Caki2 (cell line): ENCODE measurements around the gene SYT9. TPM values are rescaled to one million over a fixed set of nuclear protein-coding genes. Genes with fewer than 3 reads are reported as not detected.

ENCODE experiments used
- DNase-seq: peaks from one replicate; pipeline ENCODE4 v3.0.0-alpha.2; 2015; ENCODE audit warnings: low read depth
- in situ Hi-C: cut with HindIII; loops from 2 replicates; pipeline ENCODE4 v1.10.0; 2016; ENCODE audit warnings: low sequenced_read_pairs, low pct_unique_long_range_greater_than_20kb, mixed read lengths
- total RNA-seq: library from RNA; depleted of rRNA; stranded (reverse); fragments of >200 nt; shearing (Covaris generic); gene quantifications from 2 replicates; pipeline ENCODE4 v1.2.3, GENCODE V29; 2014; ENCODE audit warnings: low replicate concordance; rRNA removed

Gene SYT9, protein sequence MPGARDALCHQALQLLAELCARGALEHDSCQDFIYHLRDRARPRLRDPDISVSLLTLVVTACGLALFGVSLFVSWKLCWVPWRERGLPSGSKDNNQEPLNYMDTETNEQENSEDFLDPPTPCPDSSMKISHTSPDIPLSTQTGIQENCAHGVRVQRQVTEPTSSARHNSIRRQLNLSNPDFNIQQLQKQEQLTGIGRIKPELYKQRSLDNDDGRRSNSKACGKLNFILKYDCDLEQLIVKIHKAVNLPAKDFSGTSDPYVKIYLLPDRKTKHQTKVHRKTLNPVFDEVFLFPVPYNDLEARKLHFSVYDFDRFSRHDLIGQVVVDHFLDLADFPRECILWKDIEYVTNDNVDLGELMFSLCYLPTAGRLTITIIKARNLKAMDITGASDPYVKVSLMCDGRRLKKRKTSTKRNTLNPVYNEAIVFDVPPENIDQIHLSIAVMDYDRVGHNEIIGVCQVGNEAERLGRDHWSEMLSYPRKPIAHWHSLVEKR
- not detected in 2 replicates for total RNA-seq

DNA sequence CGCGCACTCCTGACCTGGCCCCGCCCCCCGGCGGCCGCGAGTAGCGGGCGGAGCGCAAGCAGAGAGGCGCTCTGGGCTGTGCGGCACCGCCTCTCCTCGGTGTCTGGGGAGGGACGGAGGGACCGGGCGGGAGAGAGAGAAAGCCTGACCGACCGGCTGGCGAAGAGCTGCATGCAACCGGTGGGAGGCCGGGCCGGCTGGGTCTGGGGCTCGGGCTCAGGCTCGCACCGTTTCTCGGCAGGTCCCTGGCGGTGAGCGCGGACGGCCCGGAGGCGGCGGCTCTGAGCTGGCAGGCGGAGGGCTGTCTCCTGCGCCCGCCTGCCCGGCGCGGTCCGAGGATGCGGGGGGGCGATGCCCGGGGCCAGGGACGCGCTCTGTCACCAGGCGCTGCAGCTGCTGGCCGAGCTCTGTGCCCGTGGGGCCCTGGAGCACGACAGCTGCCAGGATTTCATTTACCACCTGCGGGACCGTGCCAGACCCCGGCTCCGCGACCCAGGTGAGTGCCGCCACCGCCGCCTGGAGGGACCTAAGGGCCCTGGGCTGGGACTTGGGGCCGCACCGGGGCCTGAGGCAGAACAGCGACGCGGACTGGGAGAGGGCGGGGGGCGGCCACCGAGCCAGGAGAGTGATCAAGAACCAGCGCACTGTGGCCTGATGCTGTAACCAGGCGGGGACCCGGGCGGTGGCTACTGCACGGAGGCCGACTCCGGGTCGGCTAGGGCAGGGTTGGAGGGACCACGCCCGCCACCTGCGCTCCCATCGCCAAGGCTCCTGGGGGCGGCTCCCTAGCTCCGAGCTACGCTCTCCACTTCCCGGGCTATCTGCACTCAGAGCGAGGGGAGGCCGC is at the start of gene SYT9:
TSS of gene SYT9 (plus strand) at position 69 of the 847 bp plus-strand sequence. CDS start at position 352, 283 bp downstream.
- in situ Hi-C loops = no loop called here
- peak; percentile 46 for DNase-seq

DNA sequence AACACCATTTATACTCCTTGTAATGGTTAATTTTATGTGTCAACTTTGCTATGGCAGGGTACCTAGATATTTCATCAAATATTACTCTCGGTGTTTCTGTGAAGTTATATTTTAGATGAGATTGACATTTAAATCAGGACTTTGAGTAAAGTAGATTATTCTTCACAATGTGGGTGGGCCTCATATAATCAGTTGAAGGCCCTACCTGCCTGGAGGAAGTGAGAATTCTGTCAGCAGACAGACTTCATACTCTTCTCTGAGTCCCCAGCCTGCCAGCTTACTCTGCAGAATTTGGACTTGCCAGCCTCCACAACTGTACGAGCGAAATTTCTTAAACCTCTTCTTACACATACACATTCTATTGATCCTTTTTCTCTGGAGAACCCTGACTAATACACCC is 49.3 kb upstream of the SYT9 start:
- no peak for DNase-seq
- in situ Hi-C loops = no loop called here

DNA sequence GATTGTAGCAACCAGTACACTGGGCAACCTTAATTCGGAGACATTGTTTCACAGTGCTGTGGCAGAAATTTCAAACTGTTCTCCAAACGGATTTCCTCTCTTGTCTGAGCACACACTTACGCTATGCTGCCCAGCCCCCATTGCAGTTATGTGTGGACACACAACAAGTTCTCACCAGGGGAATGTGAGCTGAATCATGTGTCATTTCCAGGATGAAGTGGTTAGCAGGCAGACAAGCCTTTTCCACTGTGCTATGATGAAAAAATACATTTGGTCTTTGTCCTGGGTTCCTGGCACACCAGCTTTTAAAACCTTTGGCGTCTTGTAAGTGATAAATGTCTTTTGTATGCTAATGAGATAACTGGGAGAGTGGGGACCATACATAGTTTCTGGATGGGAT is 46.9 kb upstream of the SYT9 start:
- no peak for DNase-seq
- in situ Hi-C loops = no loop called here

DNA sequence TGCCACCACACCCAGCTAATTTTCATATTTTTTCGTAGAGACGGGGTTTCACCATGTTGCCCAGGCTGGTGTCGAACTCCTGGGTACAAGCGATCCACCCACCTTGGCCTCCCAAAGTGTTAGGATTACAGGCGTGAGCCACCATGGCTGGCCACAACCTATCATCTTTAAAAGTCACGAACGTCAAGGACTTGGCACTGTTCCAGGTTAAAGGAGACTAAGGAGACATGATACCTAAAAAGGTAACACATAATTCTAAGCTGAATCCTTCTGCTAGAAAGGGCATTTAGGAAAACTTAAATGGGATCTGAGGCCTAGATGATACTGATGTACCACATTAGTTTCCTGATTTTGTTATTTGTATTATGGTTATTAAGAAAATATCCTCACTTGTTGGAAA is 43.3 kb upstream of the SYT9 start:
- no peak for DNase-seq
- in situ Hi-C loops = no loop called here

DNA sequence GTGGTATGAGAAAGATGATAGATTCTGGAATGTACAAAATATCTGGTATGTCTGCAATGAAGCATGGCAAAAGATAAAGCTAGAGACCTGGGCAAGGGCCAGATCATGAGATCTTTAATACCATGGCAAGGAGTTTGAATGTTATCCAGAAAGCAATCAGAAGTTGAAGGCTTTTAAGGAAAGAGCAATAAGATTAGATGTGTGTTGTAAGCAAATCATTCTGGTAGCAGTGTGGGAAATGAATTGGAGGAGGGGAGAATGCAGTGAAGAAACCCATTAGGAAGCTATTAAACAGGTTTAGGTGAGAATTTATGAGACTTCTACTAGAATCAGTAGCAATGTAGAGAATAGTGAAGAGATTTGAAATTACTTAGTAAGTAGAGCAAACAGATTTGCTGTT is 32.2 kb upstream of the SYT9 start:
- in situ Hi-C loops = no loop called here
- DNase-seq = no peak

DNA sequence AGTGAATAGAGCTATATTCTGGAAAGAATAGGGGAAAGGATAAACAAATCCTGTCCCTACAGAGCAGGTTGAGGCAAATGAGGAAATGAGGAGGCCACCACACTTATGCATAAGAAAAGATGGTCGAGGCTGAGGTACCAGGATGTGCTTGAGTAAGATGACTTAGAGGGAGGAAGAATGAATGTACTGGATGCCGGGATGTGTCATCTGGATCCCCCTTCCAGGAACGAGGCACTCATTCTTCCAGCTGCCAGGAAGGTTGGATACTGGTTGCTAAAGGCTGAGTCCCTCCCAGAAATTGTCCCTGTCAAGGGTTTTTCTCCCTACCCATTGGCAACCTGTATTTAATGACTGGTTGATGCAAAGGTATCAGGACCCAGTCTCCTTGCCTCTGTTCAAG is 31.1 kb upstream of the SYT9 start:
- no peak for DNase-seq
- in situ Hi-C loops = no loop called here

DNA sequence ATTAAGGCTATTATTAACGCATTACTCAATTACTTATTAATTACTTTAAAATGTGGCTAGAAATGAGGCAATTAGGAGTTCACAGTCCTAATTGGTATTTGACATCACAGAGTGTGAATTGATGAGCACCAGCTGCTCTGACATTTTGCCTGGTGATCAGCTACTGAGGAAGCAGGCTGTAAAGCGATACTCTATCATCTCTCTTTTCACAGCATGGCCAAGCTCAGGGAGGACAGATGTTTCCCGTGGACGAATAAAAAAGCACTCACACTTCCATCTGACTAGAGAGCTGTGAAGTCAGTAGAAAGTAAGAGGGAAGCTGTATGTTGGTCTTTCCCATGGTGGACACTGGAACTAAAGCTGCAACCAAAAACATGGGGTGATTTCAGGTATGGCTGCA is 29.1 kb upstream of the SYT9 start:
- in situ Hi-C loops = no loop called here
- no peak for DNase-seq

DNA sequence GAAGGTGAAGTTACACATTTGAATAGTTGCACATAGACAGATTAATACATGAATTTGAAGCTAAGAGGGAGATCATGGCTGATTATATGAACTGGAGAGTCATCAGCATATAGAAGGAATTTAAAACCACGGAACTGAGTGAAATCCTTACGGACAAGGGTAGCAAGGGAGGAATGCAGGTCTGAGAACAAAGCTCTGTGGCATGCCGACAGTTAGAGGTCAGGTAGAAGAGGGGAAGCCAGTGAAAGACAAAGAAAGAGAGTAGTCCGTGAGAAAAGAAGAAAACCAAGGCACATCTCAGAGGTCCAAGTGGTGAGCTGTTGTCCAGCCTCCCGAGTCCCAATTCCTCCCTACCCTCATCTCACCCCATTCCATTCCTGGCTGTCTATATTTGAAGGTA is 11.8 kb upstream of the SYT9 start:
- no peak for DNase-seq
- in situ Hi-C loops = no loop called here

DNA sequence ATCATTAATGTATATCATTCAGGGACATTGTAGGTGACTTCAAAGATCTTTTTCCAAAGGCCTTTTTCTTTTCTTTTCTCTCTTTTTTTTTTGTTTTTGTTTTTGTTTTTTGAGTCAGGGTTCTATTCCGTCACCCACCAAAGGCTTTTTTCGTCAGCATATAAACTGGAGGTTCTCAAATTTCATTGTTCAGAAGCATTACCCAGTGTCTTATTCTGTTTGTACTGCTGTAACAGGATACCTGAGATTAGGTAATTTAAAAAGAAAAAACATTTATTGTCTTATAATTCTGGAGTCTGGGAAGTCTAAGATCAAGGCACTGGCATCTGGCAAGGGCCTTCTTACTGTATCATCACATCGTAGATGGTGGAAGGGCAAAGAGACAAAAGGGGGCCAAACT is 6.4 kb upstream of the SYT9 start:
- in situ Hi-C loops = no loop called here
- no peak for DNase-seq

DNA sequence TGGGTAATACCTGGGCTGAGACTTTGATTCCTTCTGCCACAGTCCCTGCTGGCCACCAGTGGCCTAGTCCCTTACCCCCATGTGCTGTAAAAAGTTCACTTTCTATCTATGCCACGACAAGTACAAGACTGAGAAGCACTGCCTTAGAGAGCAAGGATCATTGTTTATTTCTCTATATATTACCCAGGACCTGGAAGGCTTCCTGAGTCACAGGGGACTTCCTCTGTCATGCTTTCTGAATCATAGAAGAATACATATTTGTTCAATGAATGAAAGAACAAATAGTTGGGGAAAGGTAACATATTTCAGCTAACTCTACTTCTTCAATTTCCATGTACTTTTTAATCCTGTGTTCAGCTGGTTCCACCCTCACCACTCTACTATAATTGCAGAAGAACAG is 5.5 kb upstream of the SYT9 start:
- in situ Hi-C loops = no loop called here
- no peak for DNase-seq

DNA sequence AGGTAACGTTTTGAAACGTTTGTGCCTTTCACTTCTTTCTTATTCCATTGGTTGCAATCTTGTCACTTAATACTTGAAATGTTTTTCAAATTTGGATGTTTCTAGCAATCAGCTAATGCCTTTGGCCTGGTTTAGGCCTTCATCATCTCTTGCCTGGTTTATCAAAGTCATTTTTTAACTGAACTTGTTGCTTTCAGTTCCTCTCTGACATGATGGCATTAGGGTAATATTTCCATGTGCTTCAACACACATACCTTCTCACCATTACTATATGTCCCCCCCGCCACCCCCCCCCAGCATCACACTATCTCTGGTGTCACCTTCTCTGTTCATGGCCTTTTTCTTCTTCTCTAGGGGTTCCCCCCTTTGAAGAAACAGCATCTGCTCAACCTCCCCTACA is 1.5 kb upstream of the SYT9 start:
- DNase-seq = no peak
- in situ Hi-C loops = no loop called here

DNA sequence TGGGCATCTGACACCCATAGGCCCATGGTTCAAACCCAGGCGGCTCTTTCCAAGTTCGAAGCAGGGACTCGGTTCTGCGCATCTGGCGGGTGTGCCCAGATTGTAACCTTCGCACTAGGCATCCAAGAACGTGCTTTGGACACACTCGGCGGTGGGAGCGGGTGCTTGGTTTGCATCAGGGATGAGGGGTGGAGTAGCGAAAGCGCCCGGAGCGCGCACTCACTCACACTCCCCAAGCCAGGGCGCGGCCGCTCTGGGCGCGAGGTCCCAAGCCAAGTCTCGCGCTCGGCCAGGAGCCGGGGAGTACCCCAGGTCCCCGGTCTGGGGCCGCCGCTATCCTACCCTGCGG is 243 bp upstream of the SYT9 start:
- in situ Hi-C loops = no loop called here
- DNase-seq = no peak

DNA sequence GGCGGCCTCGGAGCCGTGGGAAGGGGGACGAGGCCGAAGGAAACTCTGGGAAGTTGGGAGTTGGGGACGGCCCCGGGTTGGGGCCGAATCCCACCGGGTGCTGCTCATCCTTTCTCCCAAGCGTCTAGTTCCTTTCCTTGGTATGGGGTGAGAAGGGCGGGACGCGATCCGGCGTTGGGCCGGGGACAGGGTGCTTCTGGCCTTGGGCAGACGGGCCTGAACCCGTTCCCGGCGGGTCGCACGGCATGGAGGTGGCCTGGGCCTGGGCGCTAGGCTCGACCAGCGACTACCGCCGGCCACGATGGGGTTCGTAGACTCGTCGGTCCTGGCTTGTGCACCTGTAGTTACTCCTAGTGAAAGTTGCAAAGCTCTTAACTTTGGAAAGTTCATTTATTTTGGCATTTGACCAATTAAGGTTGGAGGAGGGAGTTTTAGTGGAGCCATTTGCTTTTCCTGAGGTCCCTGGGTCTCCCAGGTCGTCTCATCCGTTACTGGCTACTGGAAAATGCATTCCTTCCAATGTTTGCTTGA is 1.0 kb downstream of the SYT9 start:
- in situ Hi-C loops = no loop called here
- DNase-seq = no peak

DNA sequence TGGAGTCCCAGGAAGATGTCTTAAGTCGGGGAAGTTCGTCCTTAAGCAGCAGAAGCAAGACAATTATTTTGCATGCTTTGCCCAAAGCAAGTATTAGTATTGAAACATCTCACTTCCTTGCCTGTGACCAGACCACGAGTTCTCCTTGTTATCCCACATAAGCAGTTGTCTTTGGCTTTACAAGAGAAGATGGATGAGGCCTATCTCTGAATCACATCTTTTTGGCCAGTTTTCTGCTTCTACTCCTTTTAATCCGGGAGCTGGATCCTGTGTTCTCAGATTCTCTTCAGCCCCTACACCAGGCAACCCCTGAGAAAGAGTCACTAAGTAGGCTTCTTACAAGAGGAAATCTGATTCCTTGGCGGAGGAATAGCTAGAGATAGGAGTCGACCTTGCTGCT is 2.1 kb downstream of the SYT9 start:
- DNase-seq = no peak
- in situ Hi-C loops = no loop called here

DNA sequence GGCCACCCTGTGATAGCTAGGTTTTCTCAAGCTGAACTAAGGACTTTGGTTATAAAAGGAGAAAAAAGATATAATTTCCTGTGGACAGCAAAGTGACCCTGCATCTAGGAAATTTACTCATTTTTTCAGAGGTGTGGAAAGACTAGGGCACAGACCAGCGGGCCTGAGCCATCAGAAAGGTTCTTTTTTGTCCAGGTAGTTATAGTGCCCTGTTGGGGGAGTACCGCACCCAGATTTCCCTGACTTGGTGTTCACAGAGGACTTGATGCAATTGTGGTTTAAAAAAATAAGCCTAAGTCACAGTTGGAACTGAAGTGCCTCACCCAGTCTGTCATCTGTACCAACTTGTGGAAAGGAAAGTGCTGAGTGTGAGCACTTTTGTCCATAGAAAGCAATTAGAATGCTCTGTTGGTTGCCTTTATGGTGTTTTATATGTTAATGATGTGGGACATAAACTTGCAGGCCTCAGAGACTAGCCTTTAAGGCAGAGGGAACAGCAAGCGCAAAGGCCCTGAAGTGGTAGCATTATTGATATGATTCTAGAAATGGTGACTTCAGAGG is 3.1 kb downstream of the SYT9 start:
- DNase-seq = no peak
- in situ Hi-C loops = no loop called here

DNA sequence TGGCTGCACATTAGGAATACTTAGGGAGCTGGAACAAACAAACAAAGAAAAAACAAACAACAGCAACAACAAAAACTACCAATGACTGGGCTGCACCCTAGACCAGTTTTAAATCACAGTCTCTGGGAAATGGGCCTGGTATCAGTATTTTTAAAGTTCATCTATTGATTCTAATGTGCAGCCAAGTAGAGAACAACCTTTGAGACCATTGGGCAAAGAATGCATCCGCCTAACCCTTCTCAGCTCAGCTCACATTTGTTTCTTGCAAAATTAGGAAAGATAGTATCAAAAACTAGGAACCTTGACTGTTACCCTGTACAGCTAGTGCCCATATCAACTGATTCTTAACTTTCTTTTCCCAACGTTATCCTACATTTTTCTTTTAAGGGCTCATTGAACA is 5.2 kb downstream of the SYT9 start:
- DNase-seq = no peak
- in situ Hi-C loops = no loop called here

DNA sequence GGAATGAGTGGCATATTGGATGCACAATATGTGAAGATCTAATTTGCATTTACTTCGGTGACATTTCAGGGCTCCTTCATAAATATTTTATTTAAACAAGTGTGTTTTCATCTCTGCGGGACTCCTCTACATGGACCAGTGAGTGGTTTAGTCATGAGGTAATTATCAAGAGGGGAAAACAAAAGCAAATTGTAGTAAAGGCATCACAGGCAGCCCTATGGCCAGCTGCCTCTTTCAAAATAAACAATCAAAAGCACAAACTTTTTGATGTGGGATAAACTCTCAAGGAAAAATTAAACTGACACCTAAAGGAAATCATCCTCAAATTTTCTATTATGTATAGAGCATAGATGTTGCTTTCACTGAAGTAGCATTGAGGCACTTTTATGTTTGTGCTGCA is 6.0 kb downstream of the SYT9 start:
- in situ Hi-C loops = no loop called here
- no peak for DNase-seq

DNA sequence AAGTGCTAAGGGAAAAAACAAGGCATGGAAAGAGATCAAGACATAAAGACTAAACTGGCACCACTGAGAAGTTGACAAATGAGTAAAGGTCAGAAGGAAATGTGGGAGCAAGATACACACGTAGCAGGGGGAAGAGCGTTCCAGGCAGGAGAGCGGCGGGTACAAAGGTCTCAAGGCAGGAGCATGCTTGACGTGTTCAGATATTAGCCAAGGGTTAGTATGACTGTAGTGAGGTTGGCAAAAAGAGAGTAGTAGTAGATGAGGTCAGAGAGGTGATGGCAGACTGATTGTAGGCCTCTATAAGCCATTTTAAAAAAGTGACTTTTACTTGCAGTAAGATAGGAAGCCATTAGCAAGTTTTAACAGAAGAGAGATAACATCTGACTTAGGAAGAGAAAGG is 9.9 kb downstream of the SYT9 start:
- in situ Hi-C loops = no loop called here
- DNase-seq = no peak

DNA sequence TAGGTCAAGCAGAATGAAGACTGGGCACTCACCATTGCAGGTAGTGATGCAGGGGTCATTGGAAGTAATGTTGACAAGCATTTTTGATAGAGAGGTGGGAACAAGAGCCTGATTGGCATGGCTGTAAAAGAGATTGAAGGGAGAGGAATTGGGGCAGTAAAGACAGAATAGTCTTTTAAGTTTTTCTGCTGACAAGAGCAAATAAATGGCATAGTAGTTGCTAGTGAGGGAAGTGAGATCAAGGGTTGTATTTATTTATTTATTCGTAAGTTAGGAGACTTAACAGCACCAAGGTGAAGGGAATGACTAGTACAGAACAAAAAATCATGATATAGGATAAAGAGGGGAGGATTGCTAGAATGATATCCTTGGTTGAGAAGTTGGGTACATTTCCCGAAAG is 11.0 kb downstream of the SYT9 start:
- no peak for DNase-seq
- in situ Hi-C loops = no loop called here
